IMR-90 (cell line): Measurements from ENCODE around the gene CTBP2. TPM values are rescaled to one million over a fixed set of nuclear protein-coding genes. Genes with fewer than 3 reads are reported as not detected.

Source experiments
- ATAC-seq: fragments of 200-7000 bp; cut with Tn5 transposase; 2 replicates; pipeline ENCODE4 v1.9.1; 2020; ENCODE audit warnings: low read depth, mild to moderate bottlenecking, moderate library complexity
- BruUV-seq: library from RNA; stranded (reverse); fragments of 400-500 nt; replicated peaks from 2 replicates; lab custom pipeline; 2021; lab: Mats Ljungman, UMichigan
- CTCF ChIA-PET: fragments of 300-600 bp; formaldehyde crosslinking; extraction: SDS; loops from one replicate; lab custom pipeline; 2021; ENCODE audit warnings: antibody characterized with exemption; lab: Yijun Ruan, JAX
- POLR2A ChIA-PET: fragments of 300-600 bp; sonication (Branson Sonifier 250); formaldehyde crosslinking; loops from one replicate; lab custom pipeline; 2022; ENCODE audit warnings: antibody characterized with exemption; ENCODE audit not compliant: unreplicated experiment; lab: Charles Lee
- DNase-seq: peaks from one replicate; pipeline ENCODE4 v3.0.0; 2013
- H2AFZ ChIP-seq: replicated peaks from 2 replicates; pipeline ENCODE3; 2013; ENCODE audit warnings: low read length, mild to moderate bottlenecking; ENCODE audit not compliant: poor library complexity
- H2AK5ac ChIP-seq: 2 replicates; pipeline ENCODE4 v1.6.1; 2013; ENCODE audit warnings: low read depth, low read length, inconsistent platforms
- H2AK9ac ChIP-seq: replicated peaks from 2 replicates; pipeline ENCODE3; 2013; ENCODE audit warnings: mild to moderate bottlenecking, low read depth, low read length, moderate library complexity; ENCODE audit not compliant: poor library complexity
- H2BK120ac ChIP-seq: 2 replicates; pipeline ENCODE4 v1.6.1; 2013; ENCODE audit warnings: low read depth, low read length, inconsistent platforms
- H2BK15ac ChIP-seq: 3 replicates; pipeline ENCODE4 v1.6.1; 2013; ENCODE audit warnings: low read depth, low read length, inconsistent platforms
- H2BK20ac ChIP-seq: 2 replicates; pipeline ENCODE4 v1.6.1; 2013; ENCODE audit warnings: low read depth, mild to moderate bottlenecking, inconsistent platforms, low read length, moderate library complexity
- H2BK5ac ChIP-seq: 2 replicates; pipeline ENCODE4 v1.6.1; 2013; ENCODE audit warnings: mild to moderate bottlenecking, low read depth, low read length, inconsistent platforms; ENCODE audit not compliant: poor library complexity, severe bottlenecking
- H3K14ac ChIP-seq: replicated peaks from 2 replicates; pipeline ENCODE4 v1.6.1; 2013; ENCODE audit warnings: low read depth, low read length, inconsistent platforms
- H3K18ac ChIP-seq: 2 replicates; pipeline ENCODE4 v1.6.1; 2013; ENCODE audit warnings: low read depth, low read length, control low read depth
- H3K23ac ChIP-seq: 2 replicates; pipeline ENCODE4 v1.6.1; 2013; ENCODE audit warnings: low read depth, low read length, inconsistent platforms
- H3K27ac ChIP-seq: 2 replicates; pipeline ENCODE4 v1.5.1; 2013; ENCODE audit warnings: mild to moderate bottlenecking, control low read depth, low read length; ENCODE audit not compliant: insufficient read depth
- H3K27me3 ChIP-seq: 2 replicates; pipeline ENCODE4 v1.6.1; 2013; ENCODE audit warnings: low read length; ENCODE audit not compliant: control insufficient read depth, insufficient read depth
- H3K36me3 ChIP-seq: 2 replicates; pipeline ENCODE4 v1.6.1; 2013; ENCODE audit warnings: low read length, mixed read lengths; ENCODE audit not compliant: control insufficient read depth, insufficient read depth
- H3K4ac ChIP-seq: 2 replicates; pipeline ENCODE4 v1.6.1; 2013; ENCODE audit warnings: low read depth, low read length, inconsistent platforms
- H3K4me1 ChIP-seq: 2 replicates; pipeline ENCODE4 v1.6.1; 2013; ENCODE audit warnings: low read length, mixed read lengths; ENCODE audit not compliant: control insufficient read depth, insufficient read depth
- H3K4me2 ChIP-seq: 2 replicates; pipeline ENCODE4 v1.6.1; 2013; ENCODE audit warnings: low read depth, mild to moderate bottlenecking, control low read depth, low read length, moderate library complexity
- H3K4me3 ChIP-seq: 2 replicates; pipeline ENCODE4 v1.5.1; 2013; ENCODE audit warnings: low read depth, mild to moderate bottlenecking, control low read depth, low read length, moderate library complexity; ENCODE audit not compliant: insufficient read depth
- H3K56ac ChIP-seq: 2 replicates; pipeline ENCODE4 v1.6.1; 2013; ENCODE audit warnings: low read length, inconsistent platforms; ENCODE audit not compliant: insufficient read depth; ENCODE audit errors: extremely low read depth
- H3K79me1 ChIP-seq, 2 experiments: 2 replicates each; pipeline ENCODE4 v1.6.1; 2013; ENCODE audit warnings: low read length in 2 of 2, inconsistent platforms in 1 of 2, low read depth in 1 of 2
- H3K9ac ChIP-seq: 2 replicates; pipeline ENCODE4 v1.6.1; 2013; ENCODE audit warnings: low read depth, low read length, control low read depth
- H3K9me1 ChIP-seq: 2 replicates; pipeline ENCODE4 v1.6.1; 2013; ENCODE audit warnings: low read length, inconsistent platforms; ENCODE audit not compliant: insufficient read depth
- H3K9me3 ChIP-seq: 2 replicates; pipeline ENCODE4 v1.6.1; 2013; ENCODE audit warnings: low read length; ENCODE audit not compliant: control insufficient read depth, insufficient read depth
- H4K20me1 ChIP-seq: 2 replicates; pipeline ENCODE4 v1.6.1; 2013; ENCODE audit warnings: low read length, inconsistent platforms; ENCODE audit not compliant: insufficient read depth
- H4K5ac ChIP-seq: 2 replicates; pipeline ENCODE4 v1.6.1; 2013; ENCODE audit warnings: mild to moderate bottlenecking, low read depth, low read length, control low read depth
- H4K8ac ChIP-seq, 2 experiments: 2 replicates each; pipeline ENCODE4 v1.6.1; 2013; ENCODE audit warnings: low read depth in 2 of 2, low read length in 2 of 2, control low read depth in 1 of 2, inconsistent platforms in 1 of 2
- H4K91ac ChIP-seq: 2 replicates; pipeline ENCODE4 v1.6.1; 2013; ENCODE audit warnings: low read depth, low read length, inconsistent platforms; ENCODE audit not compliant: insufficient read depth
- CHD1 ChIP-seq: IDR thresholded peaks from 2 replicates; pipeline ENCODE4 v1.6.1; 2012; ENCODE audit warnings: low read depth, low read length, improper control_type of control experiment
- MAFK ChIP-seq: IDR thresholded peaks from 2 replicates; pipeline ENCODE4 v1.6.1; 2012; ENCODE audit warnings: low read depth, low read length, improper control_type of control experiment
- MAZ ChIP-seq: IDR thresholded peaks from 2 replicates; pipeline ENCODE4 v1.6.1; 2012; ENCODE audit warnings: low read depth, mild to moderate bottlenecking, low read length, improper control_type of control experiment, moderate library complexity, borderline replicate concordance
- MXI1 ChIP-seq: IDR thresholded peaks from 2 replicates; pipeline ENCODE4 v1.6.1; 2012; ENCODE audit warnings: low read depth, mild to moderate bottlenecking, low read length, moderate library complexity, borderline replicate concordance
- NFE2L2 ChIP-seq: fragments of 150-350 bp; IDR thresholded peaks from 2 replicates; pipeline ENCODE4 v1.6.1; 2016; ENCODE audit warnings: low read depth, mild to moderate bottlenecking, low read length
- POLR2A ChIP-seq: IDR thresholded peaks from 2 replicates; pipeline ENCODE4 v1.6.1; 2012; ENCODE audit warnings: mild to moderate bottlenecking, low read depth, low read length
- RAD21 ChIP-seq: IDR thresholded peaks from 2 replicates; pipeline ENCODE4 v1.6.1; 2012; ENCODE audit warnings: low read length, improper control_type of control experiment
- RCOR1 ChIP-seq: IDR thresholded peaks from 2 replicates; pipeline ENCODE4 v1.6.1; 2012; ENCODE audit warnings: mild to moderate bottlenecking, low read length, improper control_type of control experiment; ENCODE audit not compliant: insufficient replicate concordance
- RFX5 ChIP-seq: IDR thresholded peaks from 2 replicates; pipeline ENCODE4 v1.8.0; 2012; ENCODE audit warnings: low read depth, mild to moderate bottlenecking, low read length, moderate library complexity
- SMC3 ChIP-seq: fragments of 150-350 bp; IDR thresholded peaks from 2 replicates; pipeline ENCODE4 v1.6.1; 2016; ENCODE audit warnings: low read depth, mild to moderate bottlenecking, antibody characterized with exemption, low read length, moderate library complexity
- WGBS, 2 experiments: methylation state at CpG; one replicate each; pipeline versions ENCODE4 v1.1.5 to v1.1.7; 2013; ENCODE audit warnings: missing lambda C conversion rate in 2 of 2; ENCODE audit not compliant: insufficient read length in 1 of 2; ENCODE audit errors: extremely low coverage in 2 of 2; 5-methylcytosine and 5-hydroxymethylcytosine counted together
- dilution Hi-C: fragments of 300-500 bp; cut with HindIII; formaldehyde crosslinking; loops from one replicate; pipeline ENCODE4 v1.14.3; 2018; ENCODE audit warnings: low sequenced_read_pairs; ENCODE audit not compliant: unreplicated experiment
- in situ Hi-C: fragments of 300-500 bp; cut with MboI; formaldehyde crosslinking; loops from 3 replicates; pipeline ENCODE4 v1.14.3; 2019; ENCODE audit warnings: low sequenced_read_pairs, inconsistent platforms, mixed read lengths
- intact Hi-C: fragments of 100-400 bp; cut with micrococcal nuclease; formaldehyde crosslinking; loops from 2 replicates; pipeline ENCODE4 v1.10.0; 2022
- polyA plus RNA-seq, 3 experiments: library from polyadenylated mRNA; depleted of rRNA; stranded (reverse); fragments of >200 nt; gene quantifications; 2 replicates each; pipeline ENCODE4 v1.2.3, GENCODE V29; 2012; ENCODE audit warnings: low replicate concordance in 1 of 3
- total RNA-seq: library from RNA; depleted of rRNA; stranded (reverse); fragments of >200 nt; gene quantifications from 2 replicates; pipeline ENCODE4 v1.2.3, GENCODE V29; 2012
- TF ChIP-seq, protein P1 (sequence below): conservative IDR thresholded peaks from 2 replicates; pipeline ENCODE4 v1.5.1; 2012; ENCODE audit warnings: mild to moderate bottlenecking, low read depth, low read length, improper control_type of control experiment

Gene CTBP2
- total and polyA plus RNA-seq, 2 of the 4 experiments (the other 2 are of a cell fraction), result 81.0 to 86.6 TPM

DNA sequence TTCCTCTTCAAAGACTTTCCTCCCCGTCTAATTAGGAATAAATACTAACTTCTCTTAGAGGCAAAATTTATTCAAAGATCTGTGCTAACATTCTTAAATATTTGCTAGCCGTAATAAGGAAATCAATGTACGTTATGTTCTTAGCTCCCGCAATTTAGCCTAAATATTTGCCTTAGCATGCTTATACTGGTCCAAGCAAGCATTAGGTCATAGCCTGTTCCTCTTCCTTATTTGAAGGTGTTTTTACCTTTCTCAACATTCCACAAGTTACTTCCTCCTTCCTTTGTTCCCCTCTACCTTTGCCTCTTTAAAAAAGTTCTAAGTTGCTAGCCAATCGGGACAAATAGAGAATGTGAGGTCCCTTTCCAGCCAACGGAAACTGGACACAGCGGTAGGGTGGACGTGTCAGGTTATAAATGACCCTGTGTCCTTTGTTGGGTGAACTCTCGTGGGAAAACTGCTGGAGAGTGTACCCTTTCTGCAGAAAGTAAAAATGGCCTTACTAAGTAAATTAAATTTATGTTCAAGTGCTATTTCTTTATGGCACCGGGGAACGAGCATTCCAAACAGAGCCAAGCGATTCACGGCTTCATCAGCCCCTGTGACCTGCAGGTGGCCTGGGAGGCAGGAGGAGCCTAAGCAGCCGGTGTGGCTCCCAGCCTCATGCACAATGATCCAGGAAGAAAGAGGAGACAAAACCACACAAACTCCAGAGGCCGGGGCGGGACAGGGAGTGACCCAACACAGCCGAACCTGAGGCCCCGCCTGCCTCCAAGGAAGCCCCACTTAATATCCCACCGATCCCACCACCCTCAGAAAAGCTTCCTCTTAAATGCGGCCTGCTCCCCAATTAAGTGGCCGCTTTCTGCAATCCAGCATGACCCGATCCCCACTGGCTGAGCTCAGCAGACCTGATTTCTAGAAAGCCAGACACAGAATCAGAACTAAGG lies 151.4 kb downstream of the CTBP2 start:
- Histone ChIP-seq H2BK15ac (no peak overlapping the region), H2AFZ (no peak overlapping the region), H2AK5ac (no peak overlapping the region), H3K4me3 (no peak overlapping the region), H3K23ac (no peak overlapping the region), H3K79me1 (peaks cover 35 to 95% of the 10 kb centered on the region in 2 experiments), H4K91ac (no peak overlapping the region), H3K4me1 (peaks cover 9% of the 10 kb centered on the region; the same call in 1 of the 2 replicates), H3K27ac (no peak overlapping the region), H3K27me3 (no peaks in the 10 kb centered on the region), H4K20me1 (peaks cover 82% of the 10 kb centered on the region), H3K4ac (no peak overlapping the region), H3K18ac (no peak overlapping the region), H3K14ac (no peak overlapping the region), H2BK20ac (no peak overlapping the region), H2BK5ac (no peak overlapping the region), H2BK120ac (no peak overlapping the region), H3K4me2 (no peak overlapping the region), H3K9me3 (no peaks in the 10 kb centered on the region), H3K36me3 (peaks cover 19% of the 10 kb centered on the region; the same call in 1 of the 2 replicates), H3K9ac (no peak overlapping the region), H4K8ac (no peak overlapping the region), H4K5ac (no peak overlapping the region), H2AK9ac (no peak overlapping the region), H3K56ac (no peak overlapping the region), H3K9me1 (peaks cover 31% of the 10 kb centered on the region)
- in situ Hi-C loops (no loop called here), intact Hi-C loops (no loop called here), dilution Hi-C loops (no loop called here)
- no peak for TF ChIP-seq MAZ
- TF ChIP-seq, protein P1, sequence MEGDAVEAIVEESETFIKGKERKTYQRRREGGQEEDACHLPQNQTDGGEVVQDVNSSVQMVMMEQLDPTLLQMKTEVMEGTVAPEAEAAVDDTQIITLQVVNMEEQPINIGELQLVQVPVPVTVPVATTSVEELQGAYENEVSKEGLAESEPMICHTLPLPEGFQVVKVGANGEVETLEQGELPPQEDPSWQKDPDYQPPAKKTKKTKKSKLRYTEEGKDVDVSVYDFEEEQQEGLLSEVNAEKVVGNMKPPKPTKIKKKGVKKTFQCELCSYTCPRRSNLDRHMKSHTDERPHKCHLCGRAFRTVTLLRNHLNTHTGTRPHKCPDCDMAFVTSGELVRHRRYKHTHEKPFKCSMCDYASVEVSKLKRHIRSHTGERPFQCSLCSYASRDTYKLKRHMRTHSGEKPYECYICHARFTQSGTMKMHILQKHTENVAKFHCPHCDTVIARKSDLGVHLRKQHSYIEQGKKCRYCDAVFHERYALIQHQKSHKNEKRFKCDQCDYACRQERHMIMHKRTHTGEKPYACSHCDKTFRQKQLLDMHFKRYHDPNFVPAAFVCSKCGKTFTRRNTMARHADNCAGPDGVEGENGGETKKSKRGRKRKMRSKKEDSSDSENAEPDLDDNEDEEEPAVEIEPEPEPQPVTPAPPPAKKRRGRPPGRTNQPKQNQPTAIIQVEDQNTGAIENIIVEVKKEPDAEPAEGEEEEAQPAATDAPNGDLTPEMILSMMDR, result no peak
- no peak for TF ChIP-seq MAFK
- no peak for TF ChIP-seq MXI1
- TF ChIP-seq CHD1, result no peak
- no peak for TF ChIP-seq RCOR1
- TF ChIP-seq RFX5, result no peak
- TF ChIP-seq POLR2A, result no peak
- TF ChIP-seq RAD21, result no peak
- TF ChIP-seq SMC3, result no peak
- TF ChIP-seq NFE2L2, result no peak
- ChIA-PET CTCF (no interaction called here), POLR2A (no interaction called here)
- 86% methylated on average over 6 of the region's 22 CpGs; no CpG with 5 or more reads in 1 of the 2 experiments for WGBS, 2 experiments
- ATAC-seq (no peak), DNase-seq (no peak)
- BruUV-seq, result no TSS peak
